Naive thymus-derived CD4-positive, alpha-beta T cell (primary cell): ENCODE measurements around the gene MYL10. TPM values are rescaled to one million over a fixed set of nuclear protein-coding genes. Genes with fewer than 3 reads are reported as not detected.

ENCODE experiments used
- ATAC-seq: fragments of 150-1000 bp; cut with Tn5 transposase; 2 replicates; pipeline ENCODE4 v1.10.0; 2021; ENCODE audit warnings: mild to moderate bottlenecking, moderate library complexity
- CTCF ChIA-PET: fragments of 350-600 bp; sonication (Branson Sonifier 250); formaldehyde crosslinking; loops from one replicate; lab custom pipeline; 2021; ENCODE audit warnings: antibody characterized with exemption; lab: Charles Lee
- POLR2A ChIA-PET: fragments of 350-600 bp; sonication (Branson Sonifier 250); formaldehyde crosslinking; loops from one replicate; lab custom pipeline; 2021; ENCODE audit warnings: antibody characterized with exemption, inconsistent platforms; lab: Charles Lee
- DNase-seq, 9 donors: peaks; one replicate each; pipeline versions ENCODE4 v3.0.0 to v3.0.0-alpha.2; 2020 to 2022; ENCODE audit warnings: mixed read lengths in 1 of 9
- H3K27ac ChIP-seq: one replicate; pipeline ENCODE4 v1.7.0; 2013; ENCODE audit warnings: mild to moderate bottlenecking, low read depth, low read length, moderate library complexity
- H3K27me3 ChIP-seq, 2 donors: one replicate each; pipeline ENCODE4 v1.7.0; 2013; ENCODE audit warnings: low read length in 2 of 2, mild to moderate bottlenecking in 2 of 2, moderate library complexity in 2 of 2; ENCODE audit not compliant: control insufficient read depth in 2 of 2, insufficient read depth in 2 of 2
- H3K36me3 ChIP-seq, 3 experiments: 1 replicate in 2 of 3; 2 replicates in 1 of 3; pipeline ENCODE4 v1.7.0; 2013; ENCODE audit warnings: low read length in 3 of 3, mild to moderate bottlenecking in 3 of 3, moderate library complexity in 1 of 3; ENCODE audit not compliant: insufficient read depth in 3 of 3, control insufficient read depth in 2 of 3
- H3K4me1 ChIP-seq, 2 donors: one replicate each; pipeline ENCODE4 v1.7.0; 2013; ENCODE audit warnings: low read length in 2 of 2, mild to moderate bottlenecking in 2 of 2, moderate library complexity in 1 of 2; ENCODE audit not compliant: control insufficient read depth in 2 of 2, insufficient read depth in 2 of 2
- H3K4me3 ChIP-seq: 2 replicates; pipeline ENCODE4 v1.7.0; 2013; ENCODE audit warnings: mild to moderate bottlenecking, low read length
- H3K9me3 ChIP-seq, 3 experiments: 1 replicate in 2 of 3; 2 replicates in 1 of 3; pipeline ENCODE4 v1.7.0; 2013; ENCODE audit warnings: low read length in 3 of 3; ENCODE audit not compliant: control insufficient read depth in 2 of 3
- H3K27ac Mint-ChIP-seq, 9 donors: one replicate each; pipeline ENCODE4 v1.8.0; 2020 to 2022; ENCODE audit warnings: mixed read lengths in 9 of 9, mild to moderate bottlenecking in 8 of 9, moderate library complexity in 5 of 9, inconsistent platforms in 2 of 9
- H3K27me3 Mint-ChIP-seq, 5 donors: one replicate each; pipeline ENCODE4 v1.8.0; 2021 to 2022; ENCODE audit warnings: mixed read lengths in 5 of 5, mild to moderate bottlenecking in 1 of 5
- H3K36me3 Mint-ChIP-seq, 5 donors: one replicate each; pipeline ENCODE4 v1.8.0; 2020 to 2022; ENCODE audit warnings: mixed read lengths in 5 of 5, mild to moderate bottlenecking in 3 of 5, inconsistent platforms in 1 of 5
- H3K4me1 Mint-ChIP-seq, 7 donors: one replicate each; pipeline ENCODE4 v1.8.0; 2020 to 2022; ENCODE audit warnings: mixed read lengths in 7 of 7, mild to moderate bottlenecking in 3 of 7, inconsistent platforms in 1 of 7
- H3K4me3 Mint-ChIP-seq, 10 donors: one replicate each; pipeline ENCODE4 v1.8.0; 2020 to 2022; ENCODE audit warnings: mild to moderate bottlenecking in 10 of 10, mixed read lengths in 10 of 10, moderate library complexity in 6 of 10, inconsistent platforms in 2 of 10
- H3K9me3 Mint-ChIP-seq, 11 donors: one replicate each; pipeline ENCODE4 v1.8.0; 2020 to 2022; ENCODE audit warnings: mixed read lengths in 11 of 11, mild to moderate bottlenecking in 4 of 11, inconsistent platforms in 1 of 11, moderate library complexity in 1 of 11
- intact Hi-C, 2 donors: fragments of 100-400 bp; cut with micrococcal nuclease; formaldehyde crosslinking; loops; one replicate each; pipeline ENCODE4 v1.15.1; 2023
- polyA plus RNA-seq, 2 donors: library from polyadenylated mRNA; unstranded; fragments of 300-500 nt; fragmentation: Illumina TruSeq; gene quantifications; one replicate each; pipeline ENCODE4 v1.2.3, GENCODE V29; 2021
- total RNA-seq, 6 experiments: library from RNA in 5 of 6; stranded (reverse) in 5 of 6; gene quantifications; 1 replicate in 5 of 6; 2 replicates in 1 of 6; pipeline ENCODE4 v1.2.3 and lab custom pipeline; 2021 to 2026

The MYL10 gene
- total and polyA plus RNA-seq, 7 experiments from 2014 or later, result not detected

DNA sequence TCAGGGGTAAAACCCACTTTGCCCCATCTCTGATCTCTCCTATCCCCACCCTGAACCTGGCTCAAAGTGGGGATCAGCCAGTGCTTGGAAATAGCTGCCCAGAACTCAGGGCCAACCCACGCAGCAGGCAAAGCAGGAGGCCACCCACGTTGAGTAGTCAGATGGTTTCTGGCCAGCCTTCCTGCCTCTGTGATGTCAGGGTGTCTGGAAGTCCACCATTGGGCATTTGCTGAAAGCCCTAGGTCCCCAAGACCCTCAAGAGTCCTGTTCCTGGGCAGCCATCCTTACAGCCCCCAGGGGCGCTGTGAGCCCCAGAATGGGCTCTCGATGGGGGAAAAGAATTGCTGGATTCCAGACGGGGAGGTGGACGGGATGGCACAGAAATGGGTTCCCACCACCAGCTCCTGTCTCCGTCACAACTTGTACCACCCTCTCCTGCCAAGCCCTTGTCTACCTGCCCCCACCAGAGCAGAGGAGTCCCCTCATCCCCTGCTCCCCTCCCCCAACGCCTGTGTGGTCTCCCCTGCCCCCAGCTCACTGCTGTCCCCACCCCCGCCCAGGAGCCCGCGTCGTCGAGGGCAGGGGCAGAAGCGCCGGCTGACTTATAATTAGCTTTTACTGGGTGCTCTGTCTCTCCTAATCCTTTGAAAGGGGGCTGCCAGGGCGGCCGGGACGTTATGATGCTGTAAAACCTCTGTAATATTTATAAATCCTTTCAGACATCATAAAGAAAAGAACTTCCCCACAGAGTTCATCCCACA is 3.9 kb downstream of the MYL10 start:
- Histone ChIP-seq H3K4me1 (no peaks in the 10 kb centered on the region), H3K27ac (no peak overlapping the region), H3K27me3 (no peaks in the 10 kb centered on the region), H3K9me3 (no peaks in the 10 kb centered on the region), H3K36me3 (no peaks in the 10 kb centered on the region), H3K4me3 (no peak overlapping the region)
- H3K36me3 Mint-ChIP-seq, result no peaks in the 10 kb centered on the region
- CTCF ChIA-PET, result no interaction called here
- H3K4me1 Mint-ChIP-seq, result peaks cover 0 to 9% (median 0%) of the 10 kb centered on the region in 7 donors
- DNase-seq, result no peak
- ATAC-seq, result no peak
- intact Hi-C loops, result no loop called here
- H3K27ac Mint-ChIP-seq, result peak overlapping the region in 1 of 9 donors; percentile 18
- POLR2A ChIA-PET, result no interaction called here
- no peaks in the 10 kb centered on the region for H3K9me3 Mint-ChIP-seq
- H3K4me3 Mint-ChIP-seq, result no peak overlapping the region
- H3K27me3 Mint-ChIP-seq, result peaks cover 10 to 25% (median 17%) of the 10 kb centered on the region in 5 donors

GRCh38 chr7:101624246-101625001 is 4.7 kb downstream of the MYL10 start:
- ATAC-seq, result no peak
- H3K36me3 Mint-ChIP-seq, result no peaks in the 10 kb centered on the region
- intact Hi-C loops, result no loop called here

DNA sequence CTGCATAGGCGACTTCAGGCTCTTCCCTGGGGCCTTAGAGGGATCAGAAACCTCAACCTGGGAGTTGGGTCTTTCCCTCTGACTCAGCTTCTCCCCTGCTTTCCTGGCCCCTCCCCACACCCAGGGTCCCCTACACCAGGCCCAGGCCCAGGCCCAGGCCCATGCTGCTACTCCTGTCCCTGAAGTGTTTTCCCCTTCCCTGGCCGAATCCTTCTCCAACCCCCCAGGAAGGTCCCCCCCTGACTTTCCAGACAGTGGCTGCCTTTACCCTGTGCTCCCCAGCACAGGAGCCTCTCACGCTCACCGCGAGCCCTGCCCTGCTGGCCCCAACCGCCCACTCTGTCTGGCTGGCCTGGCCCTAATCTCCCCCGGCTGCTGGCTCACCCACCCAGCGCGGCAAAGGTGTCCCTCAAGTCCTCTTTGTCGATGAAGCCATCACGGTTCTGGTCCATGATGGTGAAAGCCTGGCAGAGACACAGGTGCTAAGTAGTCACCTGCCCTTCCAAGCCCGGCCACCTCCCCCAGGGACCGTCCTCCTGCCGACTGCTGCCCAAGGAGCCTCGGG is 6.4 kb downstream of the MYL10 start:
- H3K4me3 Mint-ChIP-seq, result no peak overlapping the region
- no peak for ATAC-seq
- no peak overlapping the region for H3K27ac ChIP-seq

More at GRCh38 chr7:101624246-101625001, 4.7 kb downstream of the MYL10 start:
- DNase-seq, result peak in 1 of 9 donors; percentile 3
- Mint-ChIP-seq H3K27ac (no peak overlapping the region), H3K4me3 (no peak overlapping the region), H3K4me1 (peaks cover 0 to 9% (median 0%) of the 10 kb centered on the region in 7 donors), H3K9me3 (no peaks in the 10 kb centered on the region), H3K27me3 (peaks cover 10 to 25% (median 17%) of the 10 kb centered on the region in 5 donors)
- no peaks in the 10 kb centered on the region for H3K4me1 ChIP-seq
- H3K27ac ChIP-seq, result no peak overlapping the region
- H3K9me3 ChIP-seq, result no peaks in the 10 kb centered on the region
- POLR2A ChIA-PET, result no interaction called here
- H3K36me3 ChIP-seq, result no peaks in the 10 kb centered on the region
- no peaks in the 10 kb centered on the region for H3K27me3 ChIP-seq
- CTCF ChIA-PET, result no interaction called here
- no peak overlapping the region for H3K4me3 ChIP-seq

GRCh38 chr7:101620991-101621390 is 8.1 kb downstream of the MYL10 start:
- Histone ChIP-seq H3K4me1 (no peaks in the 10 kb centered on the region), H3K36me3 (no peaks in the 10 kb centered on the region), H3K4me3 (no peak overlapping the region), H3K27ac (no peak overlapping the region), H3K9me3 (no peaks in the 10 kb centered on the region), H3K27me3 (no peaks in the 10 kb centered on the region)
- no peaks in the 10 kb centered on the region for H3K9me3 Mint-ChIP-seq
- ATAC-seq (no peak), DNase-seq (peak in 1 of 9 donors; percentile 5)
- no peak overlapping the region for H3K4me3 Mint-ChIP-seq
- no peaks in the 10 kb centered on the region for H3K36me3 Mint-ChIP-seq
- ChIA-PET CTCF (no interaction called here), POLR2A (no interaction called here)
- peaks cover 10 to 16% (median 14%) of the 10 kb centered on the region in 5 donors for H3K27me3 Mint-ChIP-seq
- peaks cover 0 to 9% (median 0%) of the 10 kb centered on the region in 7 donors for H3K4me1 Mint-ChIP-seq
- intact Hi-C loops, result no loop called here
- no peak overlapping the region for H3K27ac Mint-ChIP-seq

More for the DNA sequence above, 6.4 kb downstream of the MYL10 start:
- DNase-seq, result peak in 1 of 9 donors; percentile 5
- Mint-ChIP-seq H3K27ac (no peak overlapping the region), H3K27me3 (peaks cover 10 to 25% (median 17%) of the 10 kb centered on the region in 5 donors), H3K36me3 (no peaks in the 10 kb centered on the region), H3K9me3 (no peaks in the 10 kb centered on the region), H3K4me1 (peaks cover 0 to 9% (median 0%) of the 10 kb centered on the region in 7 donors)
- intact Hi-C loops, result no loop called here
- H3K36me3 ChIP-seq, result no peaks in the 10 kb centered on the region
- H3K9me3 ChIP-seq, result no peaks in the 10 kb centered on the region
- no peaks in the 10 kb centered on the region for H3K27me3 ChIP-seq
- no peaks in the 10 kb centered on the region for H3K4me1 ChIP-seq
- ChIA-PET POLR2A (no interaction called here), CTCF (no interaction called here)
- no peak overlapping the region for H3K4me3 ChIP-seq

DNA sequence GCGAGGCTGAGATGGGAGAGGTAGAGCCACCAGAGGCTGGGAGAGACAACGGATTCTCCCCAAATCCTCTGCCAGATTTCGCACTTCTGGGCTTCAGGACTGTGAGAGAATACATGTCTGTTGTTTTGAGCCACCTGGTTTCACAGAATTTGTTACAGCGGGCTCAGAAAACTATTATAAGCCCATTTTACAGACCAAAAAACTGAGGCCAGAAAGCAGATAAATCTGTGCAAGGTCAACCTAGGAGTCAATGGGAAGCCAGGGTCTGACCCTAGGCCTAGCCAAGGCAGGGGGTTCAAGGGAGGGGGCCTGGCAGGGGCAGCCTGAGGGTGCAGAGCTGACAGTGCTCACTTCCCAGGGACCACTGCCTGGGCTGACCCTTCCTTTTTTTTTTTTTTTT is 8.7 kb downstream of the MYL10 start:
- H3K27me3 ChIP-seq, result no peaks in the 10 kb centered on the region
- no peak overlapping the region for H3K4me3 ChIP-seq
- Mint-ChIP-seq H3K4me3 (no peak overlapping the region), H3K27ac (no peak overlapping the region), H3K27me3 (peaks cover 7 to 14% (median 10%) of the 10 kb centered on the region in 5 donors), H3K36me3 (no peaks in the 10 kb centered on the region), H3K4me1 (peaks cover 0 to 5% (median 0%) of the 10 kb centered on the region in 7 donors), H3K9me3 (no peaks in the 10 kb centered on the region)
- H3K4me1 ChIP-seq, result no peaks in the 10 kb centered on the region
- CTCF ChIA-PET, result no interaction called here
- DNase-seq, result no peak
- intact Hi-C loops, result no loop called here
- no peak for ATAC-seq
- no peaks in the 10 kb centered on the region for H3K36me3 ChIP-seq
- H3K9me3 ChIP-seq, result no peaks in the 10 kb centered on the region
- no peak overlapping the region for H3K27ac ChIP-seq
- POLR2A ChIA-PET, result no interaction called here

GRCh38 chr7:101618916-101619315 is 10.2 kb downstream of the MYL10 start:
- Mint-ChIP-seq H3K36me3 (no peaks in the 10 kb centered on the region), H3K9me3 (no peaks in the 10 kb centered on the region), H3K27me3 (peaks cover 0 to 11% (median 0%) of the 10 kb centered on the region in 5 donors), H3K4me3 (no peak overlapping the region), H3K27ac (no peak overlapping the region), H3K4me1 (no peaks in the 10 kb centered on the region)
- Histone ChIP-seq H3K36me3 (no peaks in the 10 kb centered on the region), H3K4me1 (no peaks in the 10 kb centered on the region), H3K27me3 (no peaks in the 10 kb centered on the region), H3K9me3 (no peaks in the 10 kb centered on the region), H3K27ac (no peak overlapping the region), H3K4me3 (no peak overlapping the region)
- POLR2A ChIA-PET, result no interaction called here
- no peak for DNase-seq
- intact Hi-C loops, result no loop called here
- ATAC-seq, result no peak
- CTCF ChIA-PET, result no interaction called here
